Femur (tissue), 1 donor: ENCODE measurements around the gene ASB5.
"Not testable (repeated sequence)": the region's sequence is repeated elsewhere in the genome, so short reads cannot be mapped to it uniquely, and the experiment has no call there.

Source experiments
- DNase-seq: peaks from one replicate; pipeline ENCODE4 v3.0.0-alpha.2; 2017

The ASB5 gene, protein sequence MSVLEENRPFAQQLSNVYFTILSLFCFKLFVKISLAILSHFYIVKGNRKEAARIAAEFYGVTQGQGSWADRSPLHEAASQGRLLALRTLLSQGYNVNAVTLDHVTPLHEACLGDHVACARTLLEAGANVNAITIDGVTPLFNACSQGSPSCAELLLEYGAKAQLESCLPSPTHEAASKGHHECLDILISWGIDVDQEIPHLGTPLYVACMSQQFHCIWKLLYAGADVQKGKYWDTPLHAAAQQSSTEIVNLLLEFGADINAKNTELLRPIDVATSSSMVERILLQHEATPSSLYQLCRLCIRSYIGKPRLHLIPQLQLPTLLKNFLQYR

GRCh38 chr4:176268963-176269362 lies at the start of gene ASB5:
Gene ASB5 (minus strand): TSS chr4:176269222. CDS start chr4:176269108, 114 bp downstream.
- no peak for DNase-seq

DNA sequence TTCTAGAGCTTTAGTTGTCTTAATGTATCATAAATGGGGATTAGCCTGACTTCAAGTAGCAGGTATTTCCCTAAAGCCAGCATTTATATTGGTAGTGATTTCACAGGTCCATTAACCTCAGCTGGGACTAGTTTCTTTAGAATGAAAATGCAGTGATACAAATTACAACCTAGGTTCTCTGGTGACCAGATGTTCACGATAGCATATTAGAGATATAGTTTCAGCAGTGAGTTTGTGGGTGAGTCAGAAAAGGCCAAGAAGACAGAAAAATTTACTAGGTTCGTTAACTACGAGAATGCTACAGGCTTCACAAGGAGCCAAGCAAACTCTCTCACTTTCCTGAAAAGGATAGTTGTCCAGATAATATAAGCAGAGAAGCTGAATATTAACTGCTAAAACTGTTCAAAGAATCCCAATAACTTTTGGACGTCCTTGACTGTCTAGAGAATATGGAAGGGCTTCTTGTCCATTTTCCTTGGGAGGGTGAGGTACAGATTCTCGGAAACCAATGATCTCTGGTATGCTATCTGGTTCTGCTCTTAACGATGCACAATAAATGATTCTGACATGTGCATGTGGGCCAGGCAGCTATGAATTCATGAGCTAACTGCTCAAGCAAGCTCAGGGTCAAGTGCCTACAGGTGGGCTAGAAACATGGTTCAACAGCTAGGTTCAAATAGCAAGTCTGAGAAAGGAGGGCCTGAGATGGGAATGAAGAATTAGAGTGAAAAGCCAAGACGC lies 44.7 kb upstream of the ASB5 start:
- no peak for DNase-seq

DNA sequence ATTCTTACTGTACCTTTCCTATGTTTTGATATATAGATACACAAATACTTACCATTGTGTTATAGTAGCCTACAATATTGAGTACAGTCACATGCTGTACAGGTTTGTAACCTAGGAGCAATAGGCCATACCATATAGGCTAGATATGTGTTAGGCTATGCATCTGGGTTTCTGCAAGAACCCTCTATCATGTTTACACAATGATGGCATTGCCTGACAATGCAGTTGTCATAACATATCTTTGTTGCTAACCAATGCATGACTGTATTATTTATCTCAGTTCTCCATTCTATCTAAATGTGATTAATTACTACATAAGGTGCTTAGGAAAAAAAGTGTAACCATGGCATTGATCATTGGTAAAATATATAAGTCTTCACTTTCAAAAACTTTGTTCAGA lies 40.8 kb upstream of the ASB5 start:
- no peak for DNase-seq

GRCh38 chr4:176309046-176309445 lies 40.0 kb upstream of the ASB5 start:
- DNase-seq, result no peak

DNA sequence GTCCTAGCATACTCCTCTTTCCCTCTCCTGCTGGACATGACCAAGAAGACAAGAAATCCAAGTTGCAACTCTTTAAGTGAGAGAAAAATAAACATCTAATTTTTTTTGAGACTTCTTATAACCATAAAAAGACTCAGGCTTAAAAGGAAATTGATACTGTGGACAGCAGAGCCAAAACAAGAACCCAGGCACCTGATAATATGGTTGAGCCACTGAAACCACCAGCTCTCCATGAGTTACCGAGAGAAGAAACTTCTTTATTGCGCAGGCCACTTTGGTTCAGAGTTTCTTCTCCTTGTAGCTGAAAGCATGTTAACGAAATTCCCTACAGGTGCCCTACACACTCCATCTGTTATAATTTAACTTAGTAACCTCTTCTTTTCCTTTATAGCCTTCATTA lies 39.4 kb upstream of the ASB5 start:
- DNase-seq, result no peak

DNA sequence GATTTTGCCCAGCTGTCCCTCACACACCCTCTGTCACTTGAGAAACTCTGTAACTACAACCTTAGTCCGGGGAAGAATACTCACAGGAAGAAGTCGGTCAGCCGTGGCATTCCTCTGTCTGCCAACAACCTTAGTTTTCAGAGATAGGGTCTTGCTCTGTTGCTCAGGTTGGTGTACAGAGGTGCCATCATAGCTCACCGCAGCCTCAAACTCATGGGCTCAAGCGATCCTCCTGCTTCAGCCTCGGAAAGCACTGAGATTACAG lies 38.6 kb upstream of the ASB5 start:
- DNase-seq, result no peak

GRCh38 chr4:176306837-176307665 lies 38.0 kb upstream of the ASB5 start:
- no peak for DNase-seq

DNA sequence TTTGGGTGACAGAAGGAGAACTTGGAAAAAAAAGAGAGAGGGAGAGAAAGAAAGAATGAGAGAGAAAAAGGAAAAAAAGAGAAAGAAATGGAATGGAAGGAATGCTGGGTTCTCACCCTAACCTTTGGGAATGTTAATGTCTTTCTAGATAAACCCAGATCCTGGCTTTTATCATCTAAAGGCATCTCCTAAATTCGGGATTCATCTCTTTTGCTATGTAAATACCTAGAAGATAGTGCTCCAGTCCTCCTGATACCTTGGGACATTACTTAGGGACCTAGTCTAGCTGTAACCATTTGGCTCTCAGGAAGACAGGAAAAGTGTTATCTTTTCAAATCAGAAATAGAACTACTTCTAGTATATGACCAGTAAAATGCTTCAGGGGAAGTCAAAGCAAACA lies 34.9 kb upstream of the ASB5 start:
- DNase-seq, result no peak

GRCh38 chr4:176302283-176303275 lies 33.6 kb upstream of the ASB5 start:
- DNase-seq, result no peak

GRCh38 chr4:176300565-176300964 lies 31.5 kb upstream of the ASB5 start:
- no peak for DNase-seq

DNA sequence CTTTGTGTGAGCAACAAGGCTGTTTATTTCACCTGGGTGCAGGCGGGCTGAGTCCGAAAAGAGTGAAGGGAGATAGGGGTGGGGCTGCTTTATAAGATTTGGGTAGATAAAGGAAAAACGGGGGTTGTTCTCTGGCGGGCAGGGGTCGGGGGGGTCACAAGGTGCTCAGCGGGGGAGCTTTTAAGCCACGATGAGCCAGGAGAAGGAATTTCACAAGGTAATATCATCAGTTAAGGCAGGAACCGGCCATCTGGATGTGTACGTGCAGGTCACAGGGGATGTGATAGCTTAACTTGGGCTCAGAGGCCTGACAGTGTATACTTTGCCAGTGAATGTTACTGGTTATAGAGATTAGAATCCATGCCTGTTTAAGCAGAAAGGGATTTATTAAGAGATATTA lies 31.0 kb upstream of the ASB5 start:
- no peak for DNase-seq

- no peak for DNase-seq
Observed at GRCh38 chr4:176298664-176299063, 29.6 kb upstream of the ASB5 start.

DNA sequence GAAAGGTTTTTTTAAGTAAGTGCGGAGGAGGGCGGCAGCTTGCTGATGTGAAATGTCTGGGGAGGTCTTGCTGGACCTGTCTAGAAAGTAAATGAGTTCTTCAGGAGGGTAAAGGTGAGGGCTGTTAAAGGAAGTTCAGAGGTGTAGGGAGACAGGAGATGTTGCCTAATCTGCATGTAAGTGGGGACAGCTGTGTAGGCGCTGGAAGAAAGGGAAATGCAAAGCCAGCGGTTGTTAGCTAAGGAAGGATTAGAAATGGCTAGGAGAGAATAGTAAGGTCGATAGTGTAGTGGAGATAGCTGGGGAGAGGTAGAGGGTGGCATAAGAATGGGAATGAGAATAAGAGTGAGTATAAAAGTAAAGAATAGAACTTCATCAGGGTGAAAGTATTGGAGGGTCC lies 26.9 kb upstream of the ASB5 start:
- not testable (repeated sequence) for DNase-seq

GRCh38 chr4:176293660-176294059 lies 24.6 kb upstream of the ASB5 start:
- DNase-seq, result no peak

- DNase-seq, result no peak
Observed at GRCh38 chr4:176292920-176293319, 23.9 kb upstream of the ASB5 start.

- DNase-seq, result no peak
Observed at GRCh38 chr4:176291748-176292147, 22.7 kb upstream of the ASB5 start.

DNA sequence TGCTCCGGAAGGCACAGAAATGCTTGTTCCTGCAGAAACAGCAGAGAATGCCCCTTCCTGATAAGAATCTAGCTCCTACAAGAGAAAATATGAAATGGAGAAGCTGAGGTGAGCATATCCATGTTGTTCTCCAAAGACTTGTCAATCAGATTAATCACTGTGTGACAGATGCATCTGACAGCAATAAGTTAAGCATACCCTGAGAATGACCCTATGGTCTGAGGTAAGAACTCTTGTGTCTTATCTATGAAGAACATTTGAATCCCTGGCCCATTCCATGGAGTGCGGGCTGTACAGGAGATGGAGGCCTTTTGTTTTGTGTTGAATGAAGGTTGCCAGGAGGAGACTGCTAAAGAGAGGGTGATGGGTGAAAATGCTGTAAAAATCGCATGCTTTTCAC lies 21.5 kb upstream of the ASB5 start:
- DNase-seq, result no peak

- DNase-seq, result no peak
Observed at GRCh38 chr4:176289561-176289960, 20.5 kb upstream of the ASB5 start.

- DNase-seq, result no peak
Observed at GRCh38 chr4:176288020-176288419, 19.0 kb upstream of the ASB5 start.

GRCh38 chr4:176287546-176287945 lies 18.5 kb upstream of the ASB5 start:
- no peak for DNase-seq

GRCh38 chr4:176286728-176287127 lies 17.7 kb upstream of the ASB5 start:
- DNase-seq, result no peak

DNA sequence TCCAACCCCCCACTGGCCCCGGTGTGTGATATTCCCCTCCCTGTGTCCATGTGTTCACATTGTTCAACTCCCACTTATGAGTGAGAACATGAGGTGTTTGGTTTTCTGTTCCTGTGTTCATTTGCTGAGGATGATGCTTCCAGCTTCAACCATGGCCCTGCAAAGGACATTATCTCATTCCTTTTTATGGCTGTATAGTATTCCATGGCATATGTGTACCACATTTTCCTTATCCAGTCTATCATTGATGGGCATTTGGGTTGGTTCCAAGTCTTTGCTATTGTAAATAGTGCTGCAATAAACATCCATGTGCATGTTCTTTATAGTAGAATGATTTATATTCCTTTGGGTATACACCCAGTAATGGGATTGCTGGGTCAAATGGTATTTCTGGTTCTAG lies 10.5 kb upstream of the ASB5 start:
- not testable (repeated sequence) for DNase-seq
